Globus pallidus (tissue), 1 donor: ENCODE data around the gene ZNF862.

ENCODE experiments used
- DNase-seq: peaks from one replicate; pipeline ENCODE4 v3.0.0-alpha.2; 2015; ENCODE audit warnings: low spot score

Gene ZNF862

GRCh38 chr7:149866139-149866778, 28.1 kb downstream of the ZNF862 start:
- no peak for DNase-seq

- no peak for DNase-seq
These were observed 28.7 kb downstream of the ZNF862 start for GRCh38 chr7:149866779-149867447.

- DNase-seq, result no peak
These were observed 29.8 kb downstream of the ZNF862 start for GRCh38 chr7:149867762-149868622.

GRCh38 chr7:149868623-149869290, 30.6 kb downstream of the ZNF862 start:
- no peak for DNase-seq

- no peak for DNase-seq
These were observed 31.1 kb downstream of the ZNF862 start for GRCh38 chr7:149869291-149869650.

GRCh38 chr7:149869867-149870266, 31.7 kb downstream of the ZNF862 start:
- no peak for DNase-seq

GRCh38 chr7:149870274-149870673, 32.1 kb downstream of the ZNF862 start:
- DNase-seq, result no peak

- DNase-seq, result no peak
These were observed 32.7 kb downstream of the ZNF862 start for GRCh38 chr7:149870701-149871483.

- DNase-seq, result no peak
These were observed 33.4 kb downstream of the ZNF862 start for GRCh38 chr7:149871576-149871975.

GRCh38 chr7:149872419-149873073, 34.4 kb downstream of the ZNF862 start:
- peak; percentile 89 for DNase-seq

- peak; percentile 95 for DNase-seq
These were observed 35.1 kb downstream of the ZNF862 start, which contains the start of gene ATP6V0E2 for GRCh38 chr7:149873074-149873969. TSS of gene ATP6V0E2 (plus strand) at chr7:149873969. CDS start at chr7:149874066, 97 bp downstream.

- no peak for DNase-seq
These were observed 35.9 kb downstream of the ZNF862 start for GRCh38 chr7:149873970-149874643.

- no peak for DNase-seq
These were observed 36.5 kb downstream of the ZNF862 start for GRCh38 chr7:149874644-149875028.

- no peak for DNase-seq
These were observed 37.2 kb downstream of the ZNF862 start for GRCh38 chr7:149875396-149875795.

GRCh38 chr7:149877890-149878522, 39.8 kb downstream of the ZNF862 start:
- DNase-seq, result no peak

GRCh38 chr7:149878523-149878921, 40.3 kb downstream of the ZNF862 start:
- no peak for DNase-seq

GRCh38 chr7:149879271-149879743, 41.1 kb downstream of the ZNF862 start:
- DNase-seq, result no peak

GRCh38 chr7:149879766-149880637, 41.8 kb downstream of the ZNF862 start:
- no peak for DNase-seq
